ENCODE data around the gene VIT.
"Not testable (repeated sequence)": the region's sequence is repeated elsewhere in the genome, so short reads cannot be mapped to it uniquely, and the experiment has no call there.

Gene VIT

DNA sequence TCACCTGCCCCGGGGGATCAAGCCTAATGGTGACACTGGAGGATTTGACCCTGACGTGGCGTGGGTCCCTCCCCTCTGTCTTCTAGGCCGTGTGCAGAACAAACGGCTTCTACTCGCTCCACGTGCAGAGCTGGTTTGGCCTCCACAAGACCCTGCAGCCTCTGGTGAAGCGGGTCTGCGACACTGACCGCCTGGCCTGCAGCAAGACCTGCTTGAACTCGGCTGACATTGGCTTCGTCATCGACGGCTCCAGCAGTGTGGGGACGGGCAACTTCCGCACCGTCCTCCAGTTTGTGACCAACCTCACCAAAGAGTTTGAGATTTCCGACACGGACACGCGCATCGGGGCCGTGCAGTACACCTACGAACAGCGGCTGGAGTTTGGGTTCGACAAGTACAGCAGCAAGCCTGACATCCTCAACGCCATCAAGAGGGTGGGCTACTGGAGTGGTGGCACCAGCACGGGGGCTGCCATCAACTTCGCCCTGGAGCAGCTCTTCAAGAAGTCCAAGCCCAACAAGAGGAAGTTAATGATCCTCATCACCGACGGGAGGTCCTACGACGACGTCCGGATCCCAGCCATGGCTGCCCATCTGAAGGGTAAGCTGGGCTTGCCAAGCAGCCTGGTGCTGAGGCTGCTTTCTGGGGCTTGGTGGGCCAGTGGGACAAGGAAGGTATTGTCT, 112.0 kb downstream of the VIT start:
- no peak overlapping the region for H3K4me3 ChIP-seq (ENCODE audit: low read length)
- TF ChIP-seq ZNF274 (IDR thresholded peaks at IDR 0.05; ENCODE audit: low read depth, low read length), result no peak

DNA sequence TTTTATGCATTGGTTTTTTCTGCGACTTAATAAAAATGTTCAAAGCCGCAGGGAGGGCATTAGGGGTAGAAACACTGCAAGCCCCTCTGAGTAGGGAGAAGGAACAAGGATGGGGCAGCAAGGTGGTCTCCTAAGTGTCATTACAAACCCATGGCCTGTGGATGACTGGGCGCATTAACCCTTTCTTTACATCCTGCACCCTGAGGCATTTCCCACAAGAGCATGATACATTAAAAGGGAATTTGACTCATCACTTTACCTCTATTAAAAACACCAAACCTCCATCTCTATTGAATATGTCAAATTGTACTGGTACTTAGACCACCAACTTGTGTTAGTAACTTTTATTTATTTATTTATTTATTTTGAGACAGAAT, 112.5 kb downstream of the VIT start:
- no peak for TF ChIP-seq ZNF274 (IDR thresholded peaks at IDR 0.05; ENCODE audit: low read depth, low read length)

DNA sequence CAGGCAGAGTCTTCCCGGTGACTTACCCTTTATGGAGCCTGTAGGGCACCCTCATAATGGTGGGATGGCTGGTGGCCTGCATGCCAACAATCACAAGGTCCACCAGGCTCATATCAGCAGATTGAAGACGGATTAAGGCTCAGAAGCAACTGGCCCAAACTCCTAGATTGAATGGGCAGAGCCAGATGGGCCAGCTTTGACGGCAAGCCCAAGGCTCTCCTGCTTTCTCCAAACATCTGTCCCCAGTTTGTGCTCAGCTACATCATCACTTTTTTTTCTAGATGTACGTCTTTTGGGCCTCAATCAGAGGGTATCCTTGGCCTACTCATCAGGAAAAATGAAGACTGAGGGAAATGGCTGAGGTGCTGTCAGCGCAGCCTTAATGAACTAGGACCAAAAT, 114.6 kb downstream of the VIT start:
- no peak overlapping the region for H3K4me3 ChIP-seq (ENCODE audit: low read length)
- no peak for TF ChIP-seq ZNF274 (IDR thresholded peaks at IDR 0.05; ENCODE audit: low read depth, low read length)

More for the DNA sequence above, 112.5 kb downstream of the VIT start:
- H3K4me3 ChIP-seq (ENCODE audit: low read length), result no peak overlapping the region

DNA sequence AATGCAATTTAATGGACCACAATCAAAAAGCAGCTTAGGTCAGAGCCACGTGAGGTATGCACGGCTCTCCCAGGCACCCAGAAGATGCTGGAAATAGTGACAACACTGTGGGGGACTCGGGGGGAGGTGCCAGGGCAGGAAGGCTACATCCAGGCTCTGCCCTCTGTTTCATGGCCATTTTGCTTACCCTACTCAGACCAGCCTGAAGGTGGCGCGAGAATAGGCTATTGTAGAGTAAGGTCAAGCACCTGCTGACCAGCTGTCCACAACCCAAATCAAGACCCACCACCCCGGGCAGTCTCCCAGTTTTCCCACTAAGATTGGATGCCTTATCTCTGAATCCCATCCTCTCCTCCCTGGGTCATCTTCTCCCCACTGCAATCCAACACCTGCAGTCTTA, 115.7 kb downstream of the VIT start:
- H3K4me3 ChIP-seq (ENCODE audit: low read length), result no peak overlapping the region
- no peak for TF ChIP-seq ZNF274 (IDR thresholded peaks at IDR 0.05; ENCODE audit: low read depth, low read length)

DNA sequence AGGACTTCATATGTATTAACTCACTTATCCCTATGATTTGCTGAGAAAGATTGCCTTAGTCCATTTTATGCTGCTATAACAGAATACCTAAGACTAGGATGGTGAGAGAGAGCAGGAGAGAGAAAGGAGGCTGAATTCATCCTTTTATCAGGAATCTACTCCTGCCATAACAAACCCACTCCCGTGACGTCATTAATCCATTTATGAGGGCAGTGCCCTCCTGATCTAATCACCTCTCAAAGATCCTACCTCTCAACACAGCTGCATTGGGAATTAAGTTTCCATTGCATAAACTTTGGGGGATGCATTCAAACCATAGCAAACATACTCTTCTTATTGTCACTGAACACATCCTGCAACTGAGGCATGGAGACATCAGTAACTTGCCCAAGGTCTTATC, 122.0 kb downstream of the VIT start:
- TF ChIP-seq ZNF274 (IDR thresholded peaks at IDR 0.05; ENCODE audit: low read depth, low read length), result no peak
- H3K4me3 ChIP-seq (ENCODE audit: low read length), result no peak overlapping the region

DNA sequence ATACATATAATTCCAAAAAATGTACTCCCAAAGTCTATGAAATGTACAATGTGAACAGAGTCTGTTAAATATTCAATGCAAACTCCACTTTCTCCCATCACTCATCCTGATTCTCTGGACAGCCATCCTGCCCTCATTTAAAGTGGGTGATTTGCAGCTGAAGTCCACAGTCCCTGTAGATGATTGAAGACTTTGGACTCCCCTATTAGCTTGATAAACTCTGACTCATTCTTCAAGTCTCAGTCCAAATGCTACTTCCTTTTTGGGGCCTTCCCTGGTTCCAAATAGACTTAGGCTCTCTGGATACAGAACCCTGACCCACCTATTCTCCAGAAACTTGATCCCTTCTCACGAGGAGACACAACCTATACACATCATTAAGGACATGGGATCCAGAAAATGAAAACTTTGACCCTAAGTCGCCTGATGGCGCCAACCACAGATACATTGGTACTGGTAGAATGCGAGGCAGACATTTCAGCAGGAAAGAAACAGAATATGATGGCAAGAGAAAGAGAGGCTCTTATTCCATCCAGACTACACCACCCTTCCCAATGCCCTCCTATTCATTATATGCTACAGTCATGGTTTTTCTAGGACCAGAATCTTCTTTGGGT, 122.7 kb downstream of the VIT start:
- no peak overlapping the region for H3K4me3 ChIP-seq (ENCODE audit: low read length)
- TF ChIP-seq ZNF274 (IDR thresholded peaks at IDR 0.05; ENCODE audit: low read depth, low read length), result no peak

DNA sequence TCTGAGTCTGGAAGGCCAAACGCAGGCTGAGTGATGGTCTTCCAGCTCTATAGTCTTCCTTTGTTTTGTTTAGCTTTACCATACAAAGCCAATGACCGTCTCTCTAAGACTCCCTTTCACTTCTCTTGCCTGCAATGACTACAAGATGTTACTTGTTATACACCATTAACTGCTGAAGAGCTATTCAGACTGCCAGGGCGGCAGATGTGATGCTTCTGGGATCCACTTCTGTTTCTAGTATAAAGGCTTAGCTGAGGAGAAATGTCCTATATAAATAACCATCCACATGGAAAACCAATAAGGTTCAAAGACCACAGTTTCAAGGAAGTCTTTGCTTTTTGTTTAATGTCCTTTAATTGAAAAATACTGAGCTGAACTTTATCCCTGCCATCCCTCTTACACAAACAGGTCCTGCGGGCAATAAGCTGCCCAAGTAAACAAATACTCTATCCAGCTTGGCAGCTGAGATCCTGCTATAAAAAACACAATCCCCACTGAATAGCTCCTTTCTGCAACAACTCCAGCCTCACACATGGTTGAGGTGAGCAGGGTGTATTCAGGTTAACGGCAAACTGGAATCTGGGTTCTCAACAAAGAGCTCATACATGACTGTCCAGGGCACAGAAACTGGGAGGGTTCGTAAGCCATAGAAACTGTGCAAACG, 124.6 kb downstream of the VIT start:
- H3K4me3 ChIP-seq (ENCODE audit: low read length), result no peak overlapping the region
- no peak for TF ChIP-seq ZNF274 (IDR thresholded peaks at IDR 0.05; ENCODE audit: low read depth, low read length)

DNA sequence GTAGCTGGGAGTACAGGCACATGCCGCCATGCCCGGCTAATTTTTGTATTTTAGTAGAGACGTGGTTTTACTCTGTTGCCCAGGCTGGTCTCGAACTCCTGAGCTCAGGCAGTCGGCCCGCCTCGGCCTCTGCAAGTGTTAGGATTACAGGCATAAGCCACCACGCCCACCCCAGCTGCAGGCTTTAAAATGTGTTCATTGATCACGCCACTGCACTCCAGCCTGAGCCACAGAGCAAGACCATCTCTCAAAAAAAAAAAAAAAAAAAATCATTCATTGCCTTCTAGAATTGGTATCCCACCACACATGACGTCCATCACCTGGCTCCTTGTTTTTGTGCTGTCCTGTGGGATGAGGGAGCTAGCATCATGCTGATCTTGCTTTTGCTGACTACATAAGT, 127.4 kb downstream of the VIT start:
- H3K4me3 ChIP-seq (ENCODE audit: low read length), result no peak overlapping the region
- TF ChIP-seq ZNF274 (IDR thresholded peaks at IDR 0.05; ENCODE audit: low read depth, low read length), result no peak

DNA sequence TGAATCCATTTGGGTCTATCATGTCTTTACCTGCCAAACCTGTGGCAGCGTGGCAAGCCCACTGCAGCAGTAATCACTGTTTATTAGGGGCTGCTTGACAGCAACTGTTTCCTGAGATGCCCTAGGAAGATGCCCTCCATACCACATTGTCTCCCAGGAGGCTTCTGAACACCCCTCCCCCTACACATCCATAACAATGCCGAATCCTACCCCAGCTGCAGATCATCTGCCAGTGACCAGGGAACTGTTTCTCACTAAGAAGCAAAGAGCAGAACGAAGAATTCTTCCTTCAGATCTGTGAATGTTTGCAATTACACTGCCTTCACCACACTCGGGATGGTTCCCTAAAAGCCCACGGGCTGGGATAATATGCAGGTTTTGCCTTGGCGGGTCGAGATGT, 127.8 kb downstream of the VIT start:
- no peak overlapping the region for H3K4me3 ChIP-seq (ENCODE audit: low read length)
- no peak for TF ChIP-seq ZNF274 (IDR thresholded peaks at IDR 0.05; ENCODE audit: low read depth, low read length)

DNA sequence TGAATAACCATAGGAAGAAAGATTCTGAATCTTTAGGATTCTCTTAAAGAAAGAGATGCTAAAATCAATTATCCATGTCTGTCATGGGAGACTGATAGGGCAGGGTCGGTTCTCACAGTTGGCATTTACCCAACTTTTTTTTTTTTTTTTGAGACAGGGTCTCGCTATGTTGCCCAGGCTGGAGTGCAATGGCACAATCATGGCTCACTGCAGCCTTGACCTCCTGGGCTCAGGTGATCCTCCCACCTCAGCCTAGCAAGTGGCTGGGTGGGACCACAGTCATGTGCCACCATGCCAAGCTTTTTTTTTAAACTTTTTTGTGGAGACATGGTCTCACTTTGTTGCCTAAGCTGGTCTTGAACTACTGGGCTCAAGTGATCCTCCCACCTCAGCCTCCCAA, 128.2 kb downstream of the VIT start:
- not testable (repeated sequence) for H3K4me3 ChIP-seq (ENCODE audit: low read length)

DNA sequence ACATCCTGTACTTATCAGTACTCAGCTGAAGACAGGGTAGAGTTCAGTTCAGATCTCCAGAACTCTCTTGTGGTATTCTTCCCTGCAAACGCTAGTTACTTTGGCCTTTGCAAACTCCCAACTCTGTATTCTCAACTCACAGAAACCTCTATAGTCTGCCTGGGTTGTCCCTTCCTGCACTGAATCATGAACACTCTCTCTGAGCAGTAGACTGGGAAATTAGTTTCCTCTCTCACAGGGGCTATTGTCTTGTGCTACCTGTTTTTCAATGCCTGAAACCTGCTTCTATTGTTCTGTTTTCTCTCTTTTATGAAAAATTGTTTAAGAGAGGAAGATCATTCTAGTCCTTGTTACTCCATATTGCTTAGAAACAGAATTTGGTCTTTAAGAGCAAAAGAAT, 134.7 kb downstream of the VIT start:
- no peak overlapping the region for H3K4me3 ChIP-seq (ENCODE audit: low read length)
- no peak for TF ChIP-seq ZNF274 (IDR thresholded peaks at IDR 0.05; ENCODE audit: low read depth, low read length)

DNA sequence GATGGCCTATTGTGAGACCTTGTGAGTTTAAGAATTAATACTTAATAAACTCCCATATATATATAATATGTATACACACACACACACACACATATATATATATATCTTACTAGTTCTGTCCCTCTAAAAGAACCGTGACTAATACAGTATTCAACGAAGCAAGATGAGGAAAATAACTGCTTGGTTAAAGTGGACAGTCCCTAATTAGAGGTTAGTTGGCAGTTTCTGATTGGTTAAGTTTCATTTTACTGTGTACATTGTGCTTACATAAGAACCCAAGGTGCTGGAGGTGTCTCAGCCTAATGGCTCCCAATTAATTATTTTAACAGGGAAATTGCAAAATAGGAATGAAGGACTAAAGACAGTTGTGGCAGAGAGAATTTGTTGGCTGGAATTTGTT, 137.7 kb downstream of the VIT start:
- no peak for TF ChIP-seq ZNF274 (IDR thresholded peaks at IDR 0.05; ENCODE audit: low read depth, low read length)
- no peak overlapping the region for H3K4me3 ChIP-seq (ENCODE audit: low read length)

DNA sequence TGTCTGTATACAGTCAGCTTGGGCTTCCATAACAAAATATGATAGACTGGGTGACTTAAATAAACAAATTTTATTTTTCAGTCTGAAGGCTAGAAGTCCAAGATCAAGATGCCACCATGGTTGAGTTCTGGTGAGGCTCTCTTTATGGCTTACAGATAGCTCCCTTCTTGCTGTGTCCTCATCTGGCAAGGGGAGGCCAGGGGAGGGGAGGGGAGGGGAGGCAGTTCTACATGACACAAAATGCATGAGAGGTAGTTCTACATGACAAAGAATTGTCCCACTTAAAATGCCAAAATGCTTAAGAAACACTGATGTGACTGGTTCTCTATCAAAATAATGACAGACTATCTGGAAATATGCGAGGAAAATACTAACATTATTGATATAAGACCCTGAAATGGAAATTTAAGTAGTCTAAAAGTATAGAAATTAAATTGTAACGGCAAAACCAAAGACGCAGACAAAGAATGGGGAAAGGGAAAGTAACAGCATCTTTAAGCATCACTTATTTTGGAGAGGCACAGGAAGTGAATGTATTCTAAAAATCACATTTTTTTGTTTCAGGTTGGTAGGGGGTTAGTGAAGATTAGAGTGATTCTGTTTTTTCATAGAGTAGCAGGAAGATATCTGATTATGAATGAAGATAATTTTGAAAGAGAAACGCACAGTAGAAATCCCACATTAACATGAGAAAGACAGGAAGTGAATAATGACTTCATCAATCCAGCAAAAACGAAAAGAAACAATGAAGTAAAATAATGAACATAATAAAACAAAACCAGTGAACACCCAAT, 138.4 kb downstream of the VIT start:
- no peak for TF ChIP-seq ZNF274 (IDR thresholded peaks at IDR 0.05; ENCODE audit: low read depth, low read length)
- H3K4me3 ChIP-seq (ENCODE audit: low read length), result no peak overlapping the region

DNA sequence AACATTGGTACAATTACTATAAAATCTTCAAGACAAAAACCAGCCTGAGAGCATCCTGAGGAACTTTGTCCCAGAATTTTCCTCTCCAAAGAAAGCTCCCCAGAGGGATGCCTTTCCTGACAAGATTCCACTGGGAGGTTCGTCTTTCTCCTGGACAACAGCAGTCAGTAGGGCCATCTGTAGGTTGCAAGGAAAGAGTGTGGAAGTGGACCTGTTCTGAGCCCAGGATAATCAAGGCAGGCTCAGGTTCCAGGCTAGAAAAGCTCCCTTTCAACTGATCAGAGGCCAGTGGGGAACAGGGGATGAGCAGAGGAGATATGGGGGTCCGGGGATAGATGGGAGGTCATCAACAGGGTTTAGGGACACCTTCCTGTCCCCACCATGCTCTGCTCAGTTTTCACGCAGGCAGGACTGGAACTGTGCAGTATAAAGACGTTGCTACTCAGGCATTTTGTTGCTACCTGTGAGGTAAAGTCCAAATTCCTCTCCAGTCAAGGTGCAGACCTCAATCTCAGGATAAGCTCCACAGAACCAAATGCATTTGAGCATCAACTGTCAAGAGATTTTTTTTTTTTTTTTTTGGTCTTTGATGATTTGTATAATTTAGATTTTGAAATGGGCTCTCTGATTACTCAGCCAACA, 143.6 kb downstream of the VIT start:
- no peak for TF ChIP-seq ZNF274 (IDR thresholded peaks at IDR 0.05; ENCODE audit: low read depth, low read length)
- H3K4me3 ChIP-seq (ENCODE audit: low read length), result no peak overlapping the region
